Spleen (tissue), 11 donors: ENCODE data around the gene NPBWR2. TPM values are rescaled to one million over a fixed set of nuclear protein-coding genes. Genes with fewer than 3 reads are reported as not detected.
A peak's percentile ranks its signal among the peaks of the same experiment; 100 is the strongest.

Experiments
- DNase-seq: peaks from one replicate; pipeline ENCODE4 v3.0.0-alpha.2; 2020
- H3K27ac ChIP-seq, 8 donors: fragments of 200-600 bp; sonication (generic) in 7 of 8; 1 replicate in 4 of 8; 2 replicates in 4 of 8; pipeline versions ENCODE4 v1.5.0 to v1.8.0; 2016 to 2021; ENCODE audit warnings: inconsistent platforms in 4 of 8, mild to moderate bottlenecking in 4 of 8, moderate library complexity in 1 of 8
- H3K27me3 ChIP-seq, 7 donors: fragments of 200-600 bp; sonication (generic) in 6 of 7; replicated peaks in 1 of 7; 1 replicate in 4 of 7; 2 replicates in 3 of 7; pipeline versions ENCODE4 v1.5.0 to v1.8.0; 2016 to 2021; ENCODE audit warnings: inconsistent platforms in 3 of 7, mild to moderate bottlenecking in 1 of 7
- H3K36me3 ChIP-seq, 6 donors: fragments of 200-600 bp; sonication (generic) in 5 of 6; 1 replicate in 4 of 6; 2 replicates in 2 of 6; pipeline versions ENCODE4 v1.5.0 to v1.8.0; 2016 to 2021; ENCODE audit warnings: inconsistent platforms in 2 of 6
- H3K4me1 ChIP-seq, 6 donors: fragments of 200-600 bp; sonication (generic) in 5 of 6; 1 replicate in 3 of 6; 2 replicates in 3 of 6; pipeline versions ENCODE4 v1.5.0 to v1.8.0; 2016 to 2021; ENCODE audit warnings: inconsistent platforms in 3 of 6
- H3K4me3 ChIP-seq, 8 donors: fragments of 200-600 bp; sonication (generic) in 7 of 8; 1 replicate in 4 of 8; 2 replicates in 4 of 8; pipeline versions ENCODE4 v1.5.0 to v1.8.0; 2016 to 2021; ENCODE audit warnings: inconsistent platforms in 4 of 8, mild to moderate bottlenecking in 4 of 8, moderate library complexity in 2 of 8
- H3K9me3 ChIP-seq, 8 donors: fragments of 200-600 bp; sonication (generic) in 7 of 8; 1 replicate in 4 of 8; 2 replicates in 4 of 8; pipeline versions ENCODE4 v1.5.0 to v1.8.0; 2016 to 2021; ENCODE audit warnings: inconsistent platforms in 4 of 8
- POLR2A ChIP-seq, 3 donors: fragments of 450-650 bp; IDR thresholded peaks; one replicate each; pipeline ENCODE4 v1.5.1; 2017; ENCODE audit warnings: antibody characterized with exemption in 3 of 3, mild to moderate bottlenecking in 1 of 3
- POLR2AphosphoS5 ChIP-seq, 3 donors: sonication (generic); formaldehyde crosslinking; IDR thresholded peaks; one replicate each; pipeline ENCODE4 v1.5.1; 2017; ENCODE audit warnings: antibody characterized with exemption in 3 of 3
- WGBS, 5 donors: extraction: QIAGEN DNeasy Blood & Tissue Kit in 3 of 5; methylation state at CpG; one replicate each; pipeline versions ENCODE4 v1.1.5 to v1.1.7; 2013 to 2018; 5-methylcytosine and 5-hydroxymethylcytosine counted together
- intact Hi-C: fragments of 100-400 bp; cut with DNase I; formaldehyde crosslinking; loops from one replicate; pipeline ENCODE4 v1.15.0; 2023; ENCODE audit warnings: low total_unique reads
- polyA plus RNA-seq, 3 donors: library from polyadenylated mRNA; stranded (reverse); fragments of 200-250 nt; gene quantifications; one replicate each; pipeline ENCODE4 v1.2.1, GENCODE V29; 2013
- total RNA-seq, 7 donors: library from RNA; depleted of rRNA in 3 of 7; stranded (reverse); fragments of >200 nt in 3 of 7; fragmentation: NEBNext Ultra II Directional in 4 of 7; extraction: Animal tissue kit (Norgen Biotek cat#: 25700) in 4 of 7; gene quantifications; one replicate each; pipeline versions ENCODE4 v1.1.0 to v1.2.1, GENCODE V29; 2016 to 2021
- TF ChIP-seq, protein P1 (sequence below), 11 experiments: fragments of 200-600 bp in 7 of 11; fragments of 450-650 bp in 4 of 11; sonication (generic) in 4 of 11; IDR thresholded peaks in 8 of 11; conservative IDR thresholded peaks in 3 of 11; 1 replicate in 7 of 11; 2 replicates in 4 of 11; pipeline versions ENCODE4 v1.4.0 to v1.8.0; 2016 to 2021; ENCODE audit warnings: antibody characterized with exemption in 11 of 11, inconsistent platforms in 4 of 11, mild to moderate bottlenecking in 1 of 11
- donor health status: healthy with polysubstance abuse.
- donor health status: DM: no; HTN: no; CAD: no; lungs with moderate emphysema.
- donor health status: DM: no; HTN: no; CAD: no.
- donor health status: Bipolar disorder and iron deficiency.
- donor health status: healthy.
- donor health status: DM: no; HTN: no; CAD: no.
- donor health status: DM: yes; HTN: yes; CAD: no.

Gene NPBWR2
- total and polyA plus RNA-seq, 10 donors = 0.26 TPM; not detected in 9

DNA sequence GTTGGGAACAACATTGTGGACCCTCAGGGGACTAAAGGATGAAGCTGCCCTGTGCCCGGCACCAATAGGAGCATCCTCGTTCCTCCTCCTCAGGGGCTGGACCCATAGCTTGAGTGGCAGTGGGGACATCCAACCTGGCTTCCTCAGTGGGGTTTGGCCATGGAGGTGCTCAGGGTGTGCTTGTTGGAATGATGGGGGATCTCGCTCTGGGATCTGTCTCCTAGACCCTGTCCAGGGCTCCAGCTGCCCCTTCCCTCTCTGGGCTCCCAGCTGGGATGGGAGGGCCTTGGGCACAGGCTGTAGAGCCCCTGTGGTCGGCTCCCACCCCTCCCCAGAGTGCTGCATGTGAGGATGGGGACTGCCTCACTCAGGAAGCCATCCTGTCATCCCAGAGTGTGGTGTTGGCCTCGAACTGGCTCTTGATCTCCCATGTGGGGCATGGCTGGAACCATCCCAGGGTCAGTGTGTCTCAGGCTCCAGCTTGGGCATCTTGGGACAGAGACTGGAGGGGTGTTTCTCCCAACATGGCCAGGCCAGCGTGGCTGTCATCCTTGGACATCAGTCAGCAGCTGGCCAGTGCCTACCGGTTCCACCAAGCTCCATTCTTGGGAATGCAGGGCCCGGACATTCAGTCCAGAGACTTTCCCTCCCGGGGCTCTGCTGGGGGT is 47.4 kb upstream of the NPBWR2 start:
- H3K27me3 ChIP-seq = peaks cover 0 to 20% (median 5%) of the 10 kb centered on the region in 7 donors
- TF ChIP-seq, protein P1, sequence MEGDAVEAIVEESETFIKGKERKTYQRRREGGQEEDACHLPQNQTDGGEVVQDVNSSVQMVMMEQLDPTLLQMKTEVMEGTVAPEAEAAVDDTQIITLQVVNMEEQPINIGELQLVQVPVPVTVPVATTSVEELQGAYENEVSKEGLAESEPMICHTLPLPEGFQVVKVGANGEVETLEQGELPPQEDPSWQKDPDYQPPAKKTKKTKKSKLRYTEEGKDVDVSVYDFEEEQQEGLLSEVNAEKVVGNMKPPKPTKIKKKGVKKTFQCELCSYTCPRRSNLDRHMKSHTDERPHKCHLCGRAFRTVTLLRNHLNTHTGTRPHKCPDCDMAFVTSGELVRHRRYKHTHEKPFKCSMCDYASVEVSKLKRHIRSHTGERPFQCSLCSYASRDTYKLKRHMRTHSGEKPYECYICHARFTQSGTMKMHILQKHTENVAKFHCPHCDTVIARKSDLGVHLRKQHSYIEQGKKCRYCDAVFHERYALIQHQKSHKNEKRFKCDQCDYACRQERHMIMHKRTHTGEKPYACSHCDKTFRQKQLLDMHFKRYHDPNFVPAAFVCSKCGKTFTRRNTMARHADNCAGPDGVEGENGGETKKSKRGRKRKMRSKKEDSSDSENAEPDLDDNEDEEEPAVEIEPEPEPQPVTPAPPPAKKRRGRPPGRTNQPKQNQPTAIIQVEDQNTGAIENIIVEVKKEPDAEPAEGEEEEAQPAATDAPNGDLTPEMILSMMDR (IDR thresholded peaks at IDR 0.05 in 8 of 11, conservative IDR thresholded peaks at IDR 0.05 in 3 of 11) = no peak
- TF ChIP-seq POLR2A (IDR thresholded peaks at IDR 0.05) = no peak
- TF ChIP-seq POLR2AphosphoS5 (IDR thresholded peaks at IDR 0.05) = no peak
- no peaks in the 10 kb centered on the region for H3K9me3 ChIP-seq
- intact Hi-C loops = no loop called here
- no peak overlapping the region for H3K4me3 ChIP-seq
- no peaks in the 10 kb centered on the region for H3K36me3 ChIP-seq
- no peak overlapping the region for H3K27ac ChIP-seq
- DNase-seq = no peak
- 77 to 82% (median 80%) methylated on average over 4 to 9 of the region's 9 CpGs for WGBS, 5 donors
- peaks cover 0 to 22% (median 7%) of the 10 kb centered on the region in 6 donors for H3K4me1 ChIP-seq

DNA sequence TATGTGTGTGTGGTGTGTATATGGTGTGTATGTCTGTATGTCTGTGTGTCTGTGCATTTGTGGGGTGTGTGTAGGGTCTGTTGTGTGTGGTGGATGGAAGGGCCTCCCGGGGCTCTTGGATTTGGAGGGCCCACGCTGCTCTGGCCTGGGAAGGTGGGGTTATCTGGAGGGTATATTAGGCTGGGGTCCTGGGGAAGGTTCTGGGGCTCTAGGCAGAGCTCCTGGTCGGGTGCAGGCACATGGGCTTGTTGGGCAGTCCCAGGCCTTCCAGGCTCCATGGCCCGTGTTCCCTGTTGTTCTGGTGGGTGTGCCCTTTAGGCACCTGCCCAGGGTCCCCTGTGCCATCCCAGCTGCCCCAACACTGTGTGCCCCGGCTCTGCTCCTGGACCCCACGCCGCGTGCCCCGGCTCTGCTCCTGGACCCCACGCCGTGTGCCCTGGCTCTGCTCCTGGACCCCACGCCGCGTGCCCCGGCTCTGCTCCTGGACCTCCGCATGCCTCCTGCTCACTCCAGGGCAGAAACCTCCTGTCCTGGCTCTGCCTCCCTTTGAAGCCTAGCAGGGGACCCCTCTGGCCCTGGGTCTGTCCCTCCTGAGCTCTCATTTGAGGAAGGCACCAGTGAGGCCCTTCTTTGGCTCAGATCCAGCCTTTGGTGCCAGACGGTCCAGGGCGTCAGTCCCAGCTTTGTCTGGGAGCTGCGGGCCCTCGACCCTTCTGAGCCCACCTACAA is 46.7 kb upstream of the NPBWR2 start:
- intact Hi-C loops = no loop called here

DNA sequence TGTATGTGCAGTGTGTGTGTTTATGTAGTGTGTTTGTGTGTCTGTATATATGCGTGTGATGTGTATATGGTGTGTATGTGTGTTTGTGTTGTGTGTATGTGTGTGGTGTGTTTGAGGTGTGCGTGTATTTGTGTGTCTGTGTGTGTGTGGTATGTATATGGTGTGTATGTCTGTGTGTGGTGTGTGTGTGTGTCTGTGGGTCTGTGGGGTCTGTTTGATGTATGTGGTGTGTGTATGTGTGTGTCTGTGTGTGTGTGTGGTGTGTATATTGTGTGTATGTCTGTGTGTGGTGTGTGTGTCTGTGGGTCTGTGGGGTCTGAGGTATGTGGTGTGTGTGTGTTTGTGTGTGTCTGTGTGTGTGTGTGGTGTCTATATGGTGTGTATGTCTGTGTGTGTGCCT is 46.0 kb upstream of the NPBWR2 start:
- no peaks in the 10 kb centered on the region for H3K9me3 ChIP-seq
- intact Hi-C loops = no loop called here
- no peak overlapping the region for H3K27ac ChIP-seq
- 74 to 96% (median 86%) methylated on average over 2 of the region's 2 CpGs for WGBS, 5 donors
- H3K4me1 ChIP-seq = peaks cover 0 to 22% (median 7%) of the 10 kb centered on the region in 6 donors
- peaks cover 0 to 9% (median 0%) of the 10 kb centered on the region in 7 donors for H3K27me3 ChIP-seq
- DNase-seq = no peak
- H3K4me3 ChIP-seq = no peak overlapping the region
- TF ChIP-seq, protein P1 (IDR thresholded peaks at IDR 0.05 in 8 of 11, conservative IDR thresholded peaks at IDR 0.05 in 3 of 11) = no peak
- TF ChIP-seq POLR2A (IDR thresholded peaks at IDR 0.05) = no peak
- no peaks in the 10 kb centered on the region for H3K36me3 ChIP-seq

More for the DNA sequence above, 46.7 kb upstream of the NPBWR2 start:
- Histone ChIP-seq H3K4me3 (no peak overlapping the region), H3K27ac (no peak overlapping the region), H3K27me3 (peaks cover 0 to 13% (median 0%) of the 10 kb centered on the region in 7 donors), H3K9me3 (no peaks in the 10 kb centered on the region), H3K4me1 (peaks cover 0 to 22% (median 7%) of the 10 kb centered on the region in 6 donors), H3K36me3 (no peaks in the 10 kb centered on the region)
- WGBS, 5 donors = 86 to 92% (median 89%) methylated on average over 6 to 20 of the region's 20 CpGs
- TF ChIP-seq, protein P1 (IDR thresholded peaks at IDR 0.05 in 8 of 11, conservative IDR thresholded peaks at IDR 0.05 in 3 of 11) = no peak
- TF ChIP-seq POLR2AphosphoS5 (IDR thresholded peaks at IDR 0.05) (no peak), POLR2A (IDR thresholded peaks at IDR 0.05) (no peak)
- no peak for DNase-seq

DNA sequence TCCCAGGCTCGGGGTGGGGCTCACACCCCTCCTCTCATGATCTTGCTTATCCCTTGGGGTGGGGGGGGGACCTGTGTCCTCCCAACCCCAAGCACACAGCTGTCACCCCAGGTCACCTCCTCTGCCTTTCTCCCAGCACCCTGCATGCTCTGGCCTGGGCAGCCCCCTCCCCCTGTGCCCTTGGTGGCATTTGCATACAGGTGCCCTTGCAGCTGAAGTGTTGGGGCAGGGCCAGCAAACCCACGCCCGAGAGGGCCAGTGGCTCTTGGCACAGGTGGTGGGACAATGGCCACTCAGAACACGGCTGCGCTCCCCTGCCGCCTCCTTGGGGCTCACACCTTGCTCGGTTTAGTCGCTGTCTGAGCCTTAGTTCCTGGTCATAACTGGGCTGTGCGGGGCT is 45.5 kb upstream of the NPBWR2 start:
- Histone ChIP-seq H3K4me3 (no peak overlapping the region), H3K36me3 (no peaks in the 10 kb centered on the region), H3K9me3 (no peaks in the 10 kb centered on the region), H3K27me3 (peaks cover 0 to 9% (median 0%) of the 10 kb centered on the region in 7 donors), H3K4me1 (peaks cover 0 to 22% (median 7%) of the 10 kb centered on the region in 6 donors), H3K27ac (no peak overlapping the region)
- TF ChIP-seq POLR2AphosphoS5 (IDR thresholded peaks at IDR 0.05) = no peak
- TF ChIP-seq, protein P1 (IDR thresholded peaks at IDR 0.05 in 8 of 11, conservative IDR thresholded peaks at IDR 0.05 in 3 of 11) = no peak
- WGBS, 5 donors = 79 to 93% (median 86%) methylated on average over 8 to 9 of the region's 9 CpGs
- peak; percentile 73 for DNase-seq
- intact Hi-C loops = no loop called here
